IgD-negative memory B cell (primary cell): ENCODE data around the gene PPP4C. TPM values are rescaled to one million over a fixed set of nuclear protein-coding genes. Genes with fewer than 3 reads are reported as not detected.
"Not testable (repeated sequence)": the region's sequence is repeated elsewhere in the genome, so short reads cannot be mapped to it uniquely, and the experiment has no call there.

ENCODE experiments used
- H3K27ac Mint-ChIP-seq, 3 donors: one replicate each; pipeline ENCODE4 v1.8.0; 2020 to 2022; ENCODE audit warnings: mild to moderate bottlenecking in 3 of 3, mixed read lengths in 3 of 3, moderate library complexity in 1 of 3
- H3K27me3 Mint-ChIP-seq: one replicate; pipeline ENCODE4 v1.8.0; 2021; ENCODE audit warnings: mixed read lengths
- H3K36me3 Mint-ChIP-seq: one replicate; pipeline ENCODE4 v1.8.0; 2020; ENCODE audit warnings: mild to moderate bottlenecking, mixed read lengths
- H3K4me1 Mint-ChIP-seq, 3 donors: one replicate each; pipeline ENCODE4 v1.8.0; 2020 to 2022; ENCODE audit warnings: mixed read lengths in 3 of 3, mild to moderate bottlenecking in 1 of 3
- H3K4me3 Mint-ChIP-seq, 4 donors: one replicate each; pipeline ENCODE4 v1.8.0; 2020 to 2022; ENCODE audit warnings: mild to moderate bottlenecking in 4 of 4, mixed read lengths in 4 of 4, moderate library complexity in 3 of 4
- H3K9me3 Mint-ChIP-seq, 3 donors: one replicate each; pipeline ENCODE4 v1.8.0; 2020 to 2021; ENCODE audit warnings: mixed read lengths in 3 of 3, mild to moderate bottlenecking in 1 of 3
- polyA plus RNA-seq: library from polyadenylated mRNA; unstranded; fragments of 300-500 nt; fragmentation: Illumina TruSeq; gene quantifications from one replicate; pipeline ENCODE4 v1.2.3, GENCODE V29; 2021

Gene PPP4C
- polyA plus RNA-seq, result 187 TPM

GRCh38 chr16:30075503-30076275 is at the start of gene PPP4C:
PPP4C (plus strand) TSS chr16:30075994; CDS start chr16:30076378, 384 bp downstream.
- H3K36me3 Mint-ChIP-seq, result peaks cover 2% of the 10 kb centered on the region
- no peaks in the 10 kb centered on the region for H3K27me3 Mint-ChIP-seq
- peak within 1 kb of the TSS; percentile 95 to 97 (median 96) for H3K4me3 Mint-ChIP-seq
- peaks cover 23 to 29% (median 29%) of the 10 kb centered on the region in 3 donors for H3K4me1 Mint-ChIP-seq
- no peaks in the 10 kb centered on the region for H3K9me3 Mint-ChIP-seq
- peak within 1 kb of the TSS; percentile 92 to 98 (median 96) for H3K27ac Mint-ChIP-seq

- Mint-ChIP-seq H3K4me3 (no peak overlapping the region), H3K27me3 (peaks cover 40% of the 10 kb centered on the region), H3K27ac (no peak overlapping the region)
These were observed 49.3 kb upstream of the PPP4C start for GRCh38 chr16:30026449-30026848.

GRCh38 chr16:30027588-30028437 is 48.0 kb upstream of the PPP4C start:
- Mint-ChIP-seq H3K9me3 (no peaks in the 10 kb centered on the region), H3K36me3 (peaks cover 1% of the 10 kb centered on the region), H3K27me3 (peaks cover 48% of the 10 kb centered on the region), H3K4me1 (peaks cover 5 to 6% (median 5%) of the 10 kb centered on the region in 3 donors), H3K4me3 (no peak overlapping the region), H3K27ac (no peak overlapping the region)

More at GRCh38 chr16:30026449-30026848, 49.3 kb upstream of the PPP4C start:
- Mint-ChIP-seq H3K4me1 (peaks cover 0 to 4% (median 1%) of the 10 kb centered on the region in 3 donors), H3K9me3 (no peaks in the 10 kb centered on the region), H3K36me3 (peaks cover 1% of the 10 kb centered on the region)

- Mint-ChIP-seq H3K27ac (no peak overlapping the region), H3K36me3 (peaks cover 1% of the 10 kb centered on the region), H3K27me3 (peaks cover 52% of the 10 kb centered on the region), H3K4me3 (no peak overlapping the region), H3K9me3 (no peaks in the 10 kb centered on the region), H3K4me1 (peaks cover 5 to 6% (median 5%) of the 10 kb centered on the region in 3 donors)
These were observed 47.2 kb upstream of the PPP4C start for GRCh38 chr16:30028438-30029076.

- peak overlapping the region in 2 of 4 donors; percentile 27 to 84 for H3K4me3 Mint-ChIP-seq
- no peak overlapping the region for H3K27ac Mint-ChIP-seq
- H3K9me3 Mint-ChIP-seq, result no peaks in the 10 kb centered on the region
These were observed 45.6 kb upstream of the PPP4C start for GRCh38 chr16:30030011-30030685.

GRCh38 chr16:30030841-30031413 is 44.9 kb upstream of the PPP4C start, which contains the start of gene TLCD3B:
TLCD3B (minus strand) TSS chr16:30031271; CDS start chr16:30030527, 744 bp downstream.
- peak within 1 kb of the TSS in 3 of 4 donors; percentile 27 to 84 (median 67) for H3K4me3 Mint-ChIP-seq
- peaks cover 5 to 7% (median 5%) of the 10 kb centered on the region in 3 donors for H3K4me1 Mint-ChIP-seq
- no peaks in the 10 kb centered on the region for H3K9me3 Mint-ChIP-seq
- H3K27ac Mint-ChIP-seq, result no peak within 1 kb of the TSS
- peaks cover 1% of the 10 kb centered on the region for H3K36me3 Mint-ChIP-seq
- peaks cover 63% of the 10 kb centered on the region for H3K27me3 Mint-ChIP-seq

More at GRCh38 chr16:30030011-30030685, 45.6 kb upstream of the PPP4C start:
- peaks cover 1% of the 10 kb centered on the region for H3K36me3 Mint-ChIP-seq
- H3K27me3 Mint-ChIP-seq, result peaks cover 62% of the 10 kb centered on the region
- peaks cover 5 to 6% (median 5%) of the 10 kb centered on the region in 3 donors for H3K4me1 Mint-ChIP-seq

GRCh38 chr16:30031477-30031918 is 44.3 kb upstream of the PPP4C start:
- peaks cover 1% of the 10 kb centered on the region for H3K36me3 Mint-ChIP-seq
- H3K27ac Mint-ChIP-seq, result no peak overlapping the region
- no peak overlapping the region for H3K4me3 Mint-ChIP-seq
- H3K4me1 Mint-ChIP-seq, result peaks cover 5 to 7% (median 5%) of the 10 kb centered on the region in 3 donors
- H3K9me3 Mint-ChIP-seq, result no peaks in the 10 kb centered on the region
- H3K27me3 Mint-ChIP-seq, result peaks cover 66% of the 10 kb centered on the region

- H3K36me3 Mint-ChIP-seq, result peaks cover 1% of the 10 kb centered on the region
- H3K4me1 Mint-ChIP-seq, result peaks cover 5 to 7% (median 5%) of the 10 kb centered on the region in 3 donors
- no peaks in the 10 kb centered on the region for H3K9me3 Mint-ChIP-seq
- peak overlapping the region in 2 of 4 donors; percentile 67 to 74 for H3K4me3 Mint-ChIP-seq
- H3K27me3 Mint-ChIP-seq, result peaks cover 63% of the 10 kb centered on the region
- no peak overlapping the region for H3K27ac Mint-ChIP-seq
These were observed 43.5 kb upstream of the PPP4C start for GRCh38 chr16:30032083-30032819.

GRCh38 chr16:30033270-30033669 is 42.5 kb upstream of the PPP4C start:
- Mint-ChIP-seq H3K4me1 (peaks cover 5 to 7% (median 5%) of the 10 kb centered on the region in 3 donors), H3K9me3 (no peaks in the 10 kb centered on the region), H3K36me3 (no peaks in the 10 kb centered on the region), H3K4me3 (peak overlapping the region in 1 of 4 donors; percentile 37), H3K27me3 (peaks cover 60% of the 10 kb centered on the region), H3K27ac (no peak overlapping the region)

GRCh38 chr16:30040221-30040620 is 35.6 kb upstream of the PPP4C start:
- H3K4me3 Mint-ChIP-seq, result no peak overlapping the region

GRCh38 chr16:30040690-30041089 is 35.1 kb upstream of the PPP4C start:
- H3K27me3 Mint-ChIP-seq, result peaks cover 15% of the 10 kb centered on the region
- not testable (repeated sequence) for H3K4me1 Mint-ChIP-seq, H3K27ac Mint-ChIP-seq, H3K4me3 Mint-ChIP-seq, H3K9me3 Mint-ChIP-seq, H3K36me3 Mint-ChIP-seq

More at GRCh38 chr16:30040221-30040620, 35.6 kb upstream of the PPP4C start:
- Mint-ChIP-seq H3K27me3 (peaks cover 19% of the 10 kb centered on the region), H3K4me1 (peaks cover 3 to 5% (median 4%) of the 10 kb centered on the region in 3 donors), H3K36me3 (peaks cover 2% of the 10 kb centered on the region), H3K9me3 (no peaks in the 10 kb centered on the region), H3K27ac (no peak overlapping the region)

GRCh38 chr16:30041841-30042240 is 34.0 kb upstream of the PPP4C start:
- H3K27me3 Mint-ChIP-seq, result peaks cover 7% of the 10 kb centered on the region
- H3K4me3 Mint-ChIP-seq, result no peak overlapping the region
- peaks cover 2% of the 10 kb centered on the region for H3K36me3 Mint-ChIP-seq
- no peak overlapping the region for H3K27ac Mint-ChIP-seq
- H3K9me3 Mint-ChIP-seq, result no peaks in the 10 kb centered on the region
- H3K4me1 Mint-ChIP-seq, result peaks cover 3 to 5% (median 4%) of the 10 kb centered on the region in 3 donors

- Mint-ChIP-seq H3K27me3 (peaks cover 2% of the 10 kb centered on the region), H3K4me3 (no peak overlapping the region), H3K27ac (no peak overlapping the region), H3K4me1 (peaks cover 0 to 6% (median 0%) of the 10 kb centered on the region in 3 donors), H3K36me3 (peaks cover 2% of the 10 kb centered on the region), H3K9me3 (no peaks in the 10 kb centered on the region)
These were observed 29.6 kb upstream of the PPP4C start for GRCh38 chr16:30046178-30046577.
